A549 (cell line): ENCODE measurements around the gene SEPTIN3.

ENCODE experiments used
- HEYL ChIP-seq: fragments of 250-450 bp; sonication (Bioruptor Pico); IDR thresholded peaks from 2 replicates; pipeline ENCODE4 v1.8.0; 2021; ENCODE audit warnings: mild to moderate bottlenecking, moderate library complexity
- POLR2AphosphoS2 ChIP-seq: conservative IDR thresholded peaks from 2 replicates; pipeline ENCODE4 v1.6.1; 2012; ENCODE audit warnings: low read length, improper control_type of control experiment, inconsistent platforms
- TP53 ChIP-seq: fragments of 250-450 bp; sonication (Bioruptor Pico); IDR thresholded peaks from 2 replicates; pipeline ENCODE4 v1.5.0; 2021; ENCODE audit warnings: mild to moderate bottlenecking, moderate library complexity

DNA sequence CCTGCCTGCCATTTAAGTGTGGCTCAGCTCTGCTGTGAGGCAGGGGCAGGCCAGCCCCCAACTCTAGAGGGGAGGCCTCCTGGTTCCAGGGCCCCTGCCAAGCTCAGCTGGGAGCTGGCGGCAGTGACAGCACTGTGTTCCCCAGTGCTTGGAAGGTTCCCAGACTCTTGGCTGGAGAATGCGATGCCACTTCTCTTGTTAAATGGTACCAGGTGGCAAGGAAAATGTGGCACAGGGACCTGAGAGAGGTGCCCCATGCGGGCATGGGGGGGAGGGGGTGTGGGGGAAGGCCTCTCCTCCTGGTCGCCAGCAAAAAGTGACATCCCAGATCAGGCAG, 34.3 kb upstream of the SEPTIN3 start:
- no peak for TF ChIP-seq HEYL (CRISPR knock-in tag)
- TF ChIP-seq TP53 (CRISPR knock-in tag), result no peak
- no peak for TF ChIP-seq POLR2AphosphoS2
